ENCODE measurements around the gene ABCC2.

The ABCC2 gene

GRCh38 chr10:99806091-99806490 lies 23.7 kb downstream of the ABCC2 start:
- Histone ChIP-seq H3K27me3 (ENCODE audit: insufficient read depth, low read length) (no peaks in the 10 kb centered on the region), H3K4me1 (ENCODE audit: control insufficient read depth in 1 of 2, insufficient read depth in 2 of 2, low read length in 2 of 2) (no peaks in the 10 kb centered on the region), H3K4ac (ENCODE audit: low read depth, low read length) (no peak overlapping the region), H2AFZ (ENCODE audit: insufficient read depth, low read length, poor library complexity) (no peak overlapping the region), H3K36me3 (ENCODE audit: control insufficient read depth in 1 of 2, insufficient read depth in 2 of 2, low read length in 2 of 2) (no peaks in the 10 kb centered on the region), H3K9ac (ENCODE audit: low read length) (no peak overlapping the region), H3K4me3 (ENCODE audit: low read depth, low read length) (no peak overlapping the region), H2BK12ac (ENCODE audit: low read length) (no peak overlapping the region), H3K23ac (ENCODE audit: low read length) (no peak overlapping the region), H2BK5ac (ENCODE audit: low read depth, low read length, poor library complexity) (no peak overlapping the region), H3K79me1 (ENCODE audit: low read length) (no peaks in the 10 kb centered on the region), H3K18ac (ENCODE audit: low read length) (no peak overlapping the region), H2AK5ac (ENCODE audit: low read length) (no peak overlapping the region), H3K9me3 (ENCODE audit: insufficient read depth, low read depth, low read length) (no peaks in the 10 kb centered on the region), H3K4me2 (ENCODE audit: low read length) (no peak overlapping the region), H2BK120ac (ENCODE audit: insufficient read depth, low read length, poor library complexity) (no peak overlapping the region), H3K79me2 (ENCODE audit: control insufficient read depth, insufficient read depth, low read length, poor library complexity) (no peaks in the 10 kb centered on the region), H4K8ac (ENCODE audit: low read depth, low read length) (no peak overlapping the region), H3K27ac (ENCODE audit: low read depth, low read length) (no peak overlapping the region), H4K12ac (ENCODE audit: low read depth, low read length) (no peak overlapping the region), H4K91ac (ENCODE audit: low read depth, low read length) (no peak overlapping the region), H3K14ac (ENCODE audit: low read length) (no peak overlapping the region)
- no peak for DNase-seq
- no CpG with 5 or more reads among the region's 3 CpGs for WGBS (ENCODE audit: extremely low coverage, insufficient coverage, insufficient read length)

- H3K18ac ChIP-seq (ENCODE audit: low read length): no peak overlapping the region
- no peaks in the 10 kb centered on the region for H3K9me3 ChIP-seq (ENCODE audit: insufficient read depth, low read depth, low read length)
- H2BK120ac ChIP-seq (ENCODE audit: insufficient read depth, low read length, poor library complexity): no peak overlapping the region
- no peak overlapping the region for H4K8ac ChIP-seq (ENCODE audit: low read depth, low read length)
- no peak overlapping the region for H3K4me3 ChIP-seq (ENCODE audit: low read depth, low read length)
- H3K27ac ChIP-seq (ENCODE audit: low read depth, low read length): no peak overlapping the region
- DNase-seq: no peak
- no peak overlapping the region for H2AFZ ChIP-seq (ENCODE audit: insufficient read depth, low read length, poor library complexity)
- no peaks in the 10 kb centered on the region for H3K36me3 ChIP-seq (ENCODE audit: control insufficient read depth in 1 of 2, insufficient read depth in 2 of 2, low read length in 2 of 2)
- no peaks in the 10 kb centered on the region for H3K79me2 ChIP-seq (ENCODE audit: control insufficient read depth, insufficient read depth, low read length, poor library complexity)
- no peaks in the 10 kb centered on the region for H3K4me1 ChIP-seq (ENCODE audit: control insufficient read depth in 1 of 2, insufficient read depth in 2 of 2, low read length in 2 of 2)
- H3K9ac ChIP-seq (ENCODE audit: low read length): no peak overlapping the region
- WGBS (ENCODE audit: extremely low coverage, insufficient coverage, insufficient read length): no CpG with 5 or more reads among the region's 2 CpGs
- H2BK5ac ChIP-seq (ENCODE audit: low read depth, low read length, poor library complexity): no peak overlapping the region
- no peak overlapping the region for H3K23ac ChIP-seq (ENCODE audit: low read length)
- no peak overlapping the region for H3K14ac ChIP-seq (ENCODE audit: low read length)
- no peaks in the 10 kb centered on the region for H3K27me3 ChIP-seq (ENCODE audit: insufficient read depth, low read length)
- H4K91ac ChIP-seq (ENCODE audit: low read depth, low read length): no peak overlapping the region
- no peak overlapping the region for H3K4ac ChIP-seq (ENCODE audit: low read depth, low read length)
- H4K12ac ChIP-seq (ENCODE audit: low read depth, low read length): no peak overlapping the region
- no peak overlapping the region for H2AK5ac ChIP-seq (ENCODE audit: low read length)
- no peak overlapping the region for H2BK12ac ChIP-seq (ENCODE audit: low read length)
- no peak overlapping the region for H3K4me2 ChIP-seq (ENCODE audit: low read length)
- no peaks in the 10 kb centered on the region for H3K79me1 ChIP-seq (ENCODE audit: low read length)
Measured at GRCh38 chr10:99807786-99808185, 25.3 kb downstream of the ABCC2 start.

- H3K9ac ChIP-seq (ENCODE audit: low read length): no peak overlapping the region
- H2AFZ ChIP-seq (ENCODE audit: insufficient read depth, low read length, poor library complexity): no peak overlapping the region
- H3K27me3 ChIP-seq (ENCODE audit: insufficient read depth, low read length): no peaks in the 10 kb centered on the region
- no peak overlapping the region for H4K8ac ChIP-seq (ENCODE audit: low read depth, low read length)
- no peak overlapping the region for H3K18ac ChIP-seq (ENCODE audit: low read length)
- DNase-seq: no peak
- H3K14ac ChIP-seq (ENCODE audit: low read length): no peak overlapping the region
- H3K9me3 ChIP-seq (ENCODE audit: insufficient read depth, low read depth, low read length): no peaks in the 10 kb centered on the region
- H3K36me3 ChIP-seq (ENCODE audit: control insufficient read depth in 1 of 2, insufficient read depth in 2 of 2, low read length in 2 of 2): no peaks in the 10 kb centered on the region
- no peak overlapping the region for H3K23ac ChIP-seq (ENCODE audit: low read length)
- H2BK120ac ChIP-seq (ENCODE audit: insufficient read depth, low read length, poor library complexity): no peak overlapping the region
- H2AK5ac ChIP-seq (ENCODE audit: low read length): no peak overlapping the region
- no peak overlapping the region for H3K27ac ChIP-seq (ENCODE audit: low read depth, low read length)
- no peak overlapping the region for H2BK12ac ChIP-seq (ENCODE audit: low read length)
- no peak overlapping the region for H3K4me2 ChIP-seq (ENCODE audit: low read length)
- no peaks in the 10 kb centered on the region for H3K79me2 ChIP-seq (ENCODE audit: control insufficient read depth, insufficient read depth, low read length, poor library complexity)
- no peaks in the 10 kb centered on the region for H3K4me1 ChIP-seq (ENCODE audit: control insufficient read depth in 1 of 2, insufficient read depth in 2 of 2, low read length in 2 of 2)
- H3K4ac ChIP-seq (ENCODE audit: low read depth, low read length): no peak overlapping the region
- no peak overlapping the region for H3K4me3 ChIP-seq (ENCODE audit: low read depth, low read length)
- no peak overlapping the region for H2BK5ac ChIP-seq (ENCODE audit: low read depth, low read length, poor library complexity)
- no peak overlapping the region for H4K12ac ChIP-seq (ENCODE audit: low read depth, low read length)
- H4K91ac ChIP-seq (ENCODE audit: low read depth, low read length): no peak overlapping the region
- no peaks in the 10 kb centered on the region for H3K79me1 ChIP-seq (ENCODE audit: low read length)
Measured at GRCh38 chr10:99808270-99808669, 25.8 kb downstream of the ABCC2 start.

GRCh38 chr10:99809481-99809880 lies 27.0 kb downstream of the ABCC2 start:
- no peak overlapping the region for H3K23ac ChIP-seq (ENCODE audit: low read length)
- WGBS (ENCODE audit: extremely low coverage, insufficient coverage, insufficient read length): no CpG with 5 or more reads among the region's 2 CpGs
- no peak overlapping the region for H3K18ac ChIP-seq (ENCODE audit: low read length)
- H3K4me2 ChIP-seq (ENCODE audit: low read length): no peak overlapping the region
- no peaks in the 10 kb centered on the region for H3K79me2 ChIP-seq (ENCODE audit: control insufficient read depth, insufficient read depth, low read length, poor library complexity)
- no peak overlapping the region for H2BK5ac ChIP-seq (ENCODE audit: low read depth, low read length, poor library complexity)
- H3K14ac ChIP-seq (ENCODE audit: low read length): no peak overlapping the region
- H4K91ac ChIP-seq (ENCODE audit: low read depth, low read length): no peak overlapping the region
- H3K79me1 ChIP-seq (ENCODE audit: low read length): no peaks in the 10 kb centered on the region
- H3K27me3 ChIP-seq (ENCODE audit: insufficient read depth, low read length): no peaks in the 10 kb centered on the region
- H3K27ac ChIP-seq (ENCODE audit: low read depth, low read length): no peak overlapping the region
- H4K12ac ChIP-seq (ENCODE audit: low read depth, low read length): no peak overlapping the region
- no peak overlapping the region for H4K8ac ChIP-seq (ENCODE audit: low read depth, low read length)
- no peak overlapping the region for H2BK12ac ChIP-seq (ENCODE audit: low read length)
- no peak overlapping the region for H2AK5ac ChIP-seq (ENCODE audit: low read length)
- no peak overlapping the region for H3K4me3 ChIP-seq (ENCODE audit: low read depth, low read length)
- no peak for DNase-seq
- H3K4me1 ChIP-seq (ENCODE audit: control insufficient read depth in 1 of 2, insufficient read depth in 2 of 2, low read length in 2 of 2): no peaks in the 10 kb centered on the region
- no peak overlapping the region for H3K4ac ChIP-seq (ENCODE audit: low read depth, low read length)
- no peak overlapping the region for H2BK120ac ChIP-seq (ENCODE audit: insufficient read depth, low read length, poor library complexity)
- H2AFZ ChIP-seq (ENCODE audit: insufficient read depth, low read length, poor library complexity): no peak overlapping the region
- H3K9ac ChIP-seq (ENCODE audit: low read length): no peak overlapping the region
- H3K9me3 ChIP-seq (ENCODE audit: insufficient read depth, low read depth, low read length): no peaks in the 10 kb centered on the region
- no peaks in the 10 kb centered on the region for H3K36me3 ChIP-seq (ENCODE audit: control insufficient read depth in 1 of 2, insufficient read depth in 2 of 2, low read length in 2 of 2)
